ENCODE results near the gene SLC39A8. TPM values are rescaled to one million over a fixed set of nuclear protein-coding genes. Genes with fewer than 3 reads are reported as not detected.

Gene SLC39A8
- total and polyA plus RNA-seq, 2 donors from 2014 or later = 7.1 to 19.7 TPM

- Histone ChIP-seq H3K9me3 (ENCODE audit: control insufficient read depth in 2 of 3, insufficient read depth in 1 of 3, low read length in 3 of 3) (no peaks in the 10 kb centered on the region), H3K36me3 (ENCODE audit: control insufficient read depth in 2 of 3, insufficient read depth in 3 of 3, low read length in 3 of 3) (no peaks in the 10 kb centered on the region), H3K4me1 (ENCODE audit: control insufficient read depth in 2 of 3, insufficient read depth in 2 of 3, low read depth in 1 of 3, low read length in 3 of 3) (no peaks in the 10 kb centered on the region), H3K9ac (ENCODE audit: low read length in 3 of 3) (no peak overlapping the region), H3K27me3 (ENCODE audit: control insufficient read depth, insufficient read depth, low read length) (no peaks in the 10 kb centered on the region), H3K27ac (ENCODE audit: low read depth in 2 of 2, low read length in 2 of 2) (no peak overlapping the region), H3K4me3 (ENCODE audit: low read length in 3 of 3) (no peak overlapping the region)
- intact Hi-C loops (cut with DNase I) = no loop called here
- TF ChIP-seq CTCF (IDR thresholded peaks at IDR 0.05; ENCODE audit: borderline replicate concordance, extremely low read depth, insufficient read depth) = no peak
- no peak for FAIRE-seq
- DNase-seq = no peak
These were observed 86.2 kb downstream of the SLC39A8 start for GRCh38 chr4:102259081-102259480.

GRCh38 chr4:102256321-102256720 is 89.0 kb downstream of the SLC39A8 start:
- Histone ChIP-seq H3K36me3 (ENCODE audit: control insufficient read depth in 2 of 3, insufficient read depth in 3 of 3, low read length in 3 of 3) (no peaks in the 10 kb centered on the region), H3K9me3 (ENCODE audit: control insufficient read depth in 2 of 3, insufficient read depth in 1 of 3, low read length in 3 of 3) (no peaks in the 10 kb centered on the region), H3K9ac (ENCODE audit: low read length in 3 of 3) (no peak overlapping the region), H3K27ac (ENCODE audit: low read depth in 2 of 2, low read length in 2 of 2) (no peak overlapping the region), H3K4me3 (ENCODE audit: low read length in 3 of 3) (no peak overlapping the region), H3K27me3 (ENCODE audit: control insufficient read depth, insufficient read depth, low read length) (no peaks in the 10 kb centered on the region), H3K4me1 (ENCODE audit: control insufficient read depth in 2 of 3, insufficient read depth in 2 of 3, low read depth in 1 of 3, low read length in 3 of 3) (no peaks in the 10 kb centered on the region)
- TF ChIP-seq CTCF (IDR thresholded peaks at IDR 0.05; ENCODE audit: borderline replicate concordance, extremely low read depth, insufficient read depth) = no peak
- no peak for DNase-seq
- no peak for FAIRE-seq
- intact Hi-C loops (cut with DNase I) = no loop called here

GRCh38 chr4:102253860-102254259 is 91.4 kb downstream of the SLC39A8 start:
- FAIRE-seq (no peak), DNase-seq (no peak)
- no peaks in the 10 kb centered on the region for H3K9me3 ChIP-seq (ENCODE audit: control insufficient read depth in 2 of 3, insufficient read depth in 1 of 3, low read length in 3 of 3)
- intact Hi-C loops (cut with DNase I) = no loop called here
- H3K27ac ChIP-seq (ENCODE audit: low read depth in 2 of 2, low read length in 2 of 2) = no peak overlapping the region
- no peaks in the 10 kb centered on the region for H3K36me3 ChIP-seq (ENCODE audit: control insufficient read depth in 2 of 3, insufficient read depth in 3 of 3, low read length in 3 of 3)
- H3K4me3 ChIP-seq (ENCODE audit: low read length in 3 of 3) = no peak overlapping the region
- no peaks in the 10 kb centered on the region for H3K4me1 ChIP-seq (ENCODE audit: control insufficient read depth in 2 of 3, insufficient read depth in 2 of 3, low read depth in 1 of 3, low read length in 3 of 3)
- no peak overlapping the region for H3K9ac ChIP-seq (ENCODE audit: low read length in 3 of 3)
- TF ChIP-seq CTCF (IDR thresholded peaks at IDR 0.05; ENCODE audit: borderline replicate concordance, extremely low read depth, insufficient read depth) = no peak
- H3K27me3 ChIP-seq (ENCODE audit: control insufficient read depth, insufficient read depth, low read length) = no peaks in the 10 kb centered on the region

- no peak overlapping the region for H3K27ac ChIP-seq (ENCODE audit: low read depth in 2 of 2, low read length in 2 of 2)
- no peak for FAIRE-seq
- H3K4me3 ChIP-seq (ENCODE audit: low read length in 3 of 3) = no peak overlapping the region
- H3K4me1 ChIP-seq (ENCODE audit: control insufficient read depth in 2 of 3, insufficient read depth in 2 of 3, low read depth in 1 of 3, low read length in 3 of 3) = no peaks in the 10 kb centered on the region
- H3K9ac ChIP-seq (ENCODE audit: low read length in 3 of 3) = no peak overlapping the region
- H3K9me3 ChIP-seq (ENCODE audit: control insufficient read depth in 2 of 3, insufficient read depth in 1 of 3, low read length in 3 of 3) = no peaks in the 10 kb centered on the region
- no peak for TF ChIP-seq CTCF (IDR thresholded peaks at IDR 0.05; ENCODE audit: borderline replicate concordance, extremely low read depth, insufficient read depth)
- H3K36me3 ChIP-seq (ENCODE audit: control insufficient read depth in 2 of 3, insufficient read depth in 3 of 3, low read length in 3 of 3) = no peaks in the 10 kb centered on the region
- no peak for DNase-seq
- intact Hi-C loops (cut with DNase I) = no loop called here
- H3K27me3 ChIP-seq (ENCODE audit: control insufficient read depth, insufficient read depth, low read length) = no peaks in the 10 kb centered on the region
These were observed 93.1 kb downstream of the SLC39A8 start for GRCh38 chr4:102252171-102252570.
